H9 (cell line): ENCODE data around the gene PEX14. TPM values are rescaled to one million over a fixed set of nuclear protein-coding genes. Genes with fewer than 3 reads are reported as not detected.

ENCODE experiments used
- DNase-seq: peaks from one replicate; pipeline ENCODE4 v3.0.0-alpha.2; 2017
- H2AFZ ChIP-seq: one replicate; pipeline ENCODE4 v1.6.1; 2013; ENCODE audit warnings: mild to moderate bottlenecking, low read length, control low read depth, moderate library complexity
- H2AK5ac ChIP-seq: 2 replicates; pipeline ENCODE4 v1.6.1; 2013; ENCODE audit warnings: low read length, control low read depth, mixed read lengths; ENCODE audit not compliant: insufficient read length
- H2BK120ac ChIP-seq: one replicate; pipeline ENCODE4 v1.6.1; 2013; ENCODE audit warnings: low read depth, mild to moderate bottlenecking, low read length, control low read depth, inconsistent platforms; ENCODE audit not compliant: poor library complexity, severe bottlenecking
- H2BK12ac ChIP-seq: 2 replicates; pipeline ENCODE4 v1.6.1; 2013; ENCODE audit warnings: low read length, control low read depth, mixed read lengths, low read depth; ENCODE audit not compliant: insufficient read length
- H2BK15ac ChIP-seq: 2 replicates; pipeline ENCODE4 v1.6.1; 2013; ENCODE audit warnings: low read depth, low read length, control low read depth
- H2BK20ac ChIP-seq: one replicate; pipeline ENCODE4 v1.6.1; 2013; ENCODE audit warnings: low read depth, mild to moderate bottlenecking, low read length, control low read depth, inconsistent platforms; ENCODE audit not compliant: poor library complexity, severe bottlenecking
- H2BK5ac ChIP-seq: 2 replicates; pipeline ENCODE4 v1.6.1; 2013; ENCODE audit warnings: low read length, control low read depth, mixed read lengths; ENCODE audit not compliant: insufficient read length
- H3K14ac ChIP-seq: 2 replicates; pipeline ENCODE4 v1.6.1; 2013; ENCODE audit warnings: low read length, control low read depth; ENCODE audit not compliant: insufficient read depth
- H3K18ac ChIP-seq: 2 replicates; pipeline ENCODE4 v1.6.1; 2013; ENCODE audit warnings: low read depth, mild to moderate bottlenecking, mixed read lengths, low read length, control low read depth; ENCODE audit not compliant: insufficient read length
- H3K23ac ChIP-seq: 2 replicates; pipeline ENCODE4 v1.6.1; 2013; ENCODE audit warnings: low read length, control low read depth, mixed read lengths, low read depth; ENCODE audit not compliant: insufficient read length
- H3K23me2 ChIP-seq: 2 replicates; pipeline ENCODE4 v1.6.1; 2013; ENCODE audit warnings: low read depth, mild to moderate bottlenecking, mixed read lengths, low read length, control low read depth; ENCODE audit not compliant: insufficient read length, poor library complexity, severe bottlenecking
- H3K27ac ChIP-seq: 2 replicates; pipeline ENCODE4 v1.5.1; 2013; ENCODE audit warnings: low read length, control low read depth, mixed read lengths, low read depth; ENCODE audit not compliant: insufficient read length
- H3K27me3 ChIP-seq: 2 replicates; pipeline ENCODE4 v1.6.1; 2013; ENCODE audit warnings: low read length, control low read depth, inconsistent platforms; ENCODE audit not compliant: insufficient read depth
- H3K4ac ChIP-seq: 2 replicates; pipeline ENCODE4 v1.6.1; 2013; ENCODE audit warnings: low read depth, mild to moderate bottlenecking, control low read depth, inconsistent platforms, low read length, moderate library complexity
- H3K4me1 ChIP-seq: 2 replicates; pipeline ENCODE4 v1.6.1; 2013; ENCODE audit warnings: low read length, control low read depth, inconsistent platforms; ENCODE audit not compliant: insufficient read depth
- H3K4me2 ChIP-seq: 2 replicates; pipeline ENCODE4 v1.6.1; 2013; ENCODE audit warnings: low read length, control low read depth, mixed read lengths; ENCODE audit not compliant: insufficient read length, insufficient read depth
- H3K56ac ChIP-seq: 2 replicates; pipeline ENCODE4 v1.6.1; 2013; ENCODE audit warnings: low read depth, mild to moderate bottlenecking, mixed read lengths, low read length, control low read depth; ENCODE audit not compliant: insufficient read length
- H3K79me1 ChIP-seq: 2 replicates; pipeline ENCODE4 v1.6.1; 2013; ENCODE audit warnings: low read depth, mild to moderate bottlenecking, moderate library complexity, low read length, control low read depth, inconsistent platforms; ENCODE audit not compliant: insufficient read depth, poor library complexity, severe bottlenecking
- H3K79me2 ChIP-seq: 2 replicates; pipeline ENCODE4 v1.6.1; 2013; ENCODE audit warnings: low read length, control low read depth, inconsistent platforms; ENCODE audit not compliant: insufficient read depth
- H3K9ac ChIP-seq: 2 replicates; pipeline ENCODE4 v1.6.1; 2013; ENCODE audit warnings: low read length, control low read depth, mixed read lengths; ENCODE audit not compliant: insufficient read length; ENCODE audit errors: extremely low read depth
- H3K9me3 ChIP-seq: one replicate; pipeline ENCODE4 v1.6.1; 2013; ENCODE audit warnings: low read depth, low read length, inconsistent platforms; ENCODE audit not compliant: control insufficient read depth
- H3T11ph ChIP-seq: one replicate; pipeline ENCODE4 v1.6.1; 2013; ENCODE audit warnings: mild to moderate bottlenecking, low read length, control low read depth, inconsistent platforms
- H4K20me1 ChIP-seq: one replicate; pipeline ENCODE4 v1.6.1; 2013; ENCODE audit not compliant: control insufficient read depth, insufficient read length, insufficient read depth
- H4K5ac ChIP-seq: 2 replicates; pipeline ENCODE4 v1.6.1; 2013; ENCODE audit warnings: low read depth, mild to moderate bottlenecking, mixed read lengths, low read length, control low read depth; ENCODE audit not compliant: insufficient read length
- H4K8ac ChIP-seq: replicated peaks from 2 replicates; pipeline ENCODE4 v1.6.1; 2013; ENCODE audit warnings: low read length, control low read depth, mixed read lengths, low read depth; ENCODE audit not compliant: insufficient read length
- H4K91ac ChIP-seq: 2 replicates; pipeline ENCODE4 v1.6.1; 2013; ENCODE audit warnings: low read depth, mild to moderate bottlenecking, moderate library complexity, mixed read lengths, low read length, control low read depth; ENCODE audit not compliant: insufficient read length
- H3K27ac Mint-ChIP-seq, 3 experiments: 2 replicates in 2 of 3; 3 replicates in 1 of 3; pipeline ENCODE4 v1.8.0; 2020 to 2021; ENCODE audit warnings: mixed read lengths in 3 of 3, mild to moderate bottlenecking in 1 of 3, moderate library complexity in 1 of 3
- H3K27me3 Mint-ChIP-seq: 2 replicates; pipeline ENCODE4 v1.8.0; 2021; ENCODE audit warnings: low read depth, mild to moderate bottlenecking, moderate library complexity, mixed read lengths
- H3K36me3 Mint-ChIP-seq, 3 experiments: 2 replicates in 2 of 3; 3 replicates in 1 of 3; pipeline ENCODE4 v1.8.0; 2020 to 2021; ENCODE audit warnings: low read depth in 3 of 3, mixed read lengths in 3 of 3; ENCODE audit not compliant: insufficient read depth in 1 of 3
- H3K4me1 Mint-ChIP-seq, 2 experiments: 2 replicates each; pipeline ENCODE4 v1.8.0; 2020; ENCODE audit warnings: mixed read lengths in 2 of 2
- H3K4me3 Mint-ChIP-seq, 2 experiments: 2 replicates in 1 of 2; 3 replicates in 1 of 2; pipeline ENCODE4 v1.8.0; 2020 to 2021; ENCODE audit warnings: mild to moderate bottlenecking in 2 of 2, mixed read lengths in 2 of 2, moderate library complexity in 1 of 2
- H3K9me3 Mint-ChIP-seq, 2 experiments: 2 replicates in 1 of 2; 3 replicates in 1 of 2; pipeline ENCODE4 v1.8.0; 2020; ENCODE audit warnings: mild to moderate bottlenecking in 2 of 2, mixed read lengths in 2 of 2, moderate library complexity in 1 of 2
- CTCF ChIP-seq: fragments of 200-600 bp; sonication (generic); conservative IDR thresholded peaks from 3 replicates; pipeline ENCODE4 v1.8.0; 2021; ENCODE audit warnings: antibody characterized with exemption, mild to moderate bottlenecking
- WGBS: extraction: QIAGEN DNeasy Blood & Tissue Kit; methylation state at CpG from one replicate; pipeline ENCODE4 v1.1.7; 2013; ENCODE audit warnings: missing lambda C conversion rate, low lambda C conversion rate, mixed read lengths; ENCODE audit not compliant: insufficient read length; ENCODE audit errors: extremely low coverage; 5-methylcytosine and 5-hydroxymethylcytosine counted together
- total RNA-seq: library from RNA; stranded (reverse); gene quantifications from 2 replicates; pipeline ENCODE4 v1.2.1, GENCODE V29; 2021

The PEX14 gene
- total RNA-seq, 1 experiment from 2014 or later = 23.9 TPM

- WGBS = no CpG with 5 or more reads among the region's 7 CpGs
- Histone ChIP-seq H4K20me1 (peaks cover 4% of the 10 kb centered on the region), H3K14ac (peak overlapping the region; percentile 39; the same call in 1 of the 2 replicates), H4K91ac (no peak overlapping the region), H3K23me2 (no peaks in the 10 kb centered on the region), H3K9ac (no peak overlapping the region), H3K79me2 (no peaks in the 10 kb centered on the region), H3K23ac (no peak overlapping the region), H3K4me2 (no peak overlapping the region), H3K18ac (no peak overlapping the region), H3K79me1 (no peaks in the 10 kb centered on the region), H3K27me3 (no peaks in the 10 kb centered on the region), H3K4ac (no peak overlapping the region), H4K5ac (no peak overlapping the region), H2BK12ac (no peak overlapping the region), H2BK120ac (no peak overlapping the region), H3T11ph (no peak overlapping the region), H3K56ac (no peak overlapping the region), H3K9me3 (no peaks in the 10 kb centered on the region), H2BK15ac (no peak overlapping the region), H3K4me1 (0 out of 2 replicates have a peak, but pooled peaks cover 6% of the 10 kb centered on the region), H4K8ac (no peak overlapping the region), H2AFZ (no peak overlapping the region), H2BK20ac (no peak overlapping the region), H3K27ac (no peak overlapping the region), H2BK5ac (no peak overlapping the region), H2AK5ac (no peak overlapping the region)
- Mint-ChIP-seq H3K27me3 (no peaks in the 10 kb centered on the region), H3K4me1 (peaks cover 21 to 24% of the 10 kb centered on the region in 2 experiments), H3K27ac (peak overlapping the region in 1 of 3 experiments; percentile 69; a peak in 3 of 7 replicates), H3K9me3 (no peaks in the 10 kb centered on the region), H3K36me3 (no peaks in the 10 kb centered on the region; a peak in 1 of 7 replicates), H3K4me3 (no peak overlapping the region)
- no peak for TF ChIP-seq CTCF
- DNase-seq = peak; percentile 27
These were observed 131.3 kb downstream of the PEX14 start for GRCh38 chr1:10606064-10606463.
